OCI-LY3 (cell line): ENCODE results near the gene CNTN1.
A peak's percentile ranks its signal among the peaks of the same experiment; 100 is the strongest.

Experiments
- H2AFZ ChIP-seq: fragments of 200-600, 300-600 bp; shearing (Covaris generic); 2 replicates; pipeline ENCODE4 v1.6.0; 2014; ENCODE audit warnings: antibody characterized with exemption, low read depth, low read length
- H3K27ac ChIP-seq: fragments of 200-600, 300-600 bp; sonication (generic); 2 replicates; pipeline ENCODE4 v1.5.1; 2014; ENCODE audit warnings: mild to moderate bottlenecking, low read length, moderate library complexity, mixed read lengths
- H3K27me3 ChIP-seq: fragments of 200-600, 300-600 bp; sonication (generic); 2 replicates; pipeline ENCODE4 v1.6.1; 2014; ENCODE audit warnings: low read depth, low read length, mixed read lengths
- H3K36me3 ChIP-seq: fragments of 200-600, 300-600 bp; sonication (generic); replicated peaks from 2 replicates; pipeline ENCODE3; 2014; ENCODE audit warnings: low read depth, low read length, mixed read lengths
- H3K4me1 ChIP-seq: fragments of 300-600, 200-600 bp; sonication (generic); 2 replicates; pipeline ENCODE4 v1.6.1; 2014; ENCODE audit warnings: low read length, mixed read lengths
- H3K4me2 ChIP-seq: fragments of 200-600, 300-600 bp; sonication (generic); 2 replicates; pipeline ENCODE4 v1.6.1; 2014; ENCODE audit warnings: low read length, mixed read lengths
- H3K4me3 ChIP-seq: fragments of 300-600, 200-600 bp; sonication (generic); 2 replicates; pipeline ENCODE4 v1.5.1; 2014; ENCODE audit warnings: antibody characterized with exemption, mild to moderate bottlenecking, low read length, moderate library complexity
- H3K79me2 ChIP-seq: fragments of 300-600, 200-600 bp; shearing (Covaris generic); 2 replicates; pipeline ENCODE4 v1.6.1; 2014; ENCODE audit warnings: mild to moderate bottlenecking, low read length, mixed read lengths
- H3K9ac ChIP-seq: fragments of 300-600, 200-600 bp; shearing (Covaris generic); 2 replicates; pipeline ENCODE4 v1.6.0; 2014; ENCODE audit warnings: mild to moderate bottlenecking, low read length, moderate library complexity
- H3K9me3 ChIP-seq: fragments of 200-600, 300-600 bp; shearing (Covaris generic); 2 replicates; pipeline ENCODE4 v1.6.1; 2014; ENCODE audit warnings: low read length, mixed read lengths; ENCODE audit not compliant: insufficient read depth
- H4K20me1 ChIP-seq: fragments of 200-600, 300-600 bp; sonication (generic); 2 replicates; pipeline ENCODE4 v1.6.1; 2016; ENCODE audit warnings: low read length, mixed read lengths; ENCODE audit not compliant: insufficient read depth
- EZH2phosphoT487 ChIP-seq: fragments of 200-600 bp; shearing (Covaris generic); IDR thresholded peaks from 2 replicates; pipeline ENCODE4 v1.6.1; 2018; ENCODE audit warnings: antibody characterized with exemption, mixed run types, low read depth
- TF ChIP-seq, protein P1 (sequence below): fragments of 200-600, 300-600 bp; sonication (generic); IDR thresholded peaks from 2 replicates; pipeline ENCODE4 v1.5.1; 2014; ENCODE audit warnings: antibody characterized with exemption, low read length, low read depth

The CNTN1 gene

DNA sequence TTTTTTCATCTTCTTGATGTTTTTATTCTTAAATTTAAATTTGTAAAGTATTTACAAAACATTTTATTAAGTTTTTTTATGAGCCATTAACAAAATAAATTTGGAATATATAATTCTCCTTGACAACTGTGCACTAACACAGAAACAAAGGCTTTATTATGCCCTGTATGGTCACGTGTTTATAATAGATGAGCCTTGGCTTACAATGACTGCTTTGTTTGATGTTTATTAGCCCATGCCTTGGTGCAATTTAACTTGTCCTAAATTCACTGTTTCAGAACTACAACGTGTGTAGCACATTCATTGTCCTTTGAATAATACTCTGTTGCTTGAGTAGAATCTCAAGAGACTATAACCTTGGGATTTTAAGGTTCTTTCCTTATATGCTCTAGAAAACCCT, 59.8 kb downstream of the CNTN1 start:
- H2AFZ ChIP-seq, result no peak overlapping the region
- no peak overlapping the region for H3K4me3 ChIP-seq
- no peaks in the 10 kb centered on the region for H3K27me3 ChIP-seq
- H3K4me2 ChIP-seq, result no peak overlapping the region
- no peaks in the 10 kb centered on the region for H3K4me1 ChIP-seq
- no peaks in the 10 kb centered on the region for H3K79me2 ChIP-seq
- no peak overlapping the region for H3K27ac ChIP-seq
- no peaks in the 10 kb centered on the region for H4K20me1 ChIP-seq
- no peak overlapping the region for H3K9ac ChIP-seq
- no peaks in the 10 kb centered on the region for H3K36me3 ChIP-seq
- H3K9me3 ChIP-seq, result no peaks in the 10 kb centered on the region
- TF ChIP-seq, protein P1, sequence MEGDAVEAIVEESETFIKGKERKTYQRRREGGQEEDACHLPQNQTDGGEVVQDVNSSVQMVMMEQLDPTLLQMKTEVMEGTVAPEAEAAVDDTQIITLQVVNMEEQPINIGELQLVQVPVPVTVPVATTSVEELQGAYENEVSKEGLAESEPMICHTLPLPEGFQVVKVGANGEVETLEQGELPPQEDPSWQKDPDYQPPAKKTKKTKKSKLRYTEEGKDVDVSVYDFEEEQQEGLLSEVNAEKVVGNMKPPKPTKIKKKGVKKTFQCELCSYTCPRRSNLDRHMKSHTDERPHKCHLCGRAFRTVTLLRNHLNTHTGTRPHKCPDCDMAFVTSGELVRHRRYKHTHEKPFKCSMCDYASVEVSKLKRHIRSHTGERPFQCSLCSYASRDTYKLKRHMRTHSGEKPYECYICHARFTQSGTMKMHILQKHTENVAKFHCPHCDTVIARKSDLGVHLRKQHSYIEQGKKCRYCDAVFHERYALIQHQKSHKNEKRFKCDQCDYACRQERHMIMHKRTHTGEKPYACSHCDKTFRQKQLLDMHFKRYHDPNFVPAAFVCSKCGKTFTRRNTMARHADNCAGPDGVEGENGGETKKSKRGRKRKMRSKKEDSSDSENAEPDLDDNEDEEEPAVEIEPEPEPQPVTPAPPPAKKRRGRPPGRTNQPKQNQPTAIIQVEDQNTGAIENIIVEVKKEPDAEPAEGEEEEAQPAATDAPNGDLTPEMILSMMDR, result no peak
- TF ChIP-seq EZH2phosphoT487, result no peak

DNA sequence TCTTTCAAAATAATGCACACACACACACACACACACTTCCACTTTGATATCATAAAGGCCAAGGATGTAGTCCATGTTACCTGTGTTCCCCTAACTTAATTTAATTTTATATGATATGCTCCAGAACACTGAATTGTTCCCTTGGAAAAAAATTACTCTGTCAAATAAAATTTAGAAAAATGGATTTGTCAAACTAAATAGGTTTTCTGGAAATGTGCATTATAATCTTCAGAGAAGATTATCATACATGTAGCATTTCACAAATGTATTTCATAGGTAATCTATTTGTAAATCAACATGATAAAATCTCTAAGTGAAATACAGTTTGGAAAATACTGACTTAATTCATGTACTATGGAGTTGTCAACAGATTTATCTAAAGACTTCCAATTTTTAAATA, 68.6 kb downstream of the CNTN1 start:
- no peak overlapping the region for H3K9ac ChIP-seq
- H3K36me3 ChIP-seq, result no peaks in the 10 kb centered on the region
- H3K4me1 ChIP-seq, result no peaks in the 10 kb centered on the region
- H3K27ac ChIP-seq, result no peak overlapping the region
- no peak overlapping the region for H2AFZ ChIP-seq
- no peak overlapping the region for H3K4me2 ChIP-seq
- TF ChIP-seq EZH2phosphoT487, result no peak
- TF ChIP-seq, protein P1, result no peak
- H3K4me3 ChIP-seq, result no peak overlapping the region
- H4K20me1 ChIP-seq, result no peaks in the 10 kb centered on the region
- H3K79me2 ChIP-seq, result no peaks in the 10 kb centered on the region
- no peaks in the 10 kb centered on the region for H3K9me3 ChIP-seq
- no peaks in the 10 kb centered on the region for H3K27me3 ChIP-seq

DNA sequence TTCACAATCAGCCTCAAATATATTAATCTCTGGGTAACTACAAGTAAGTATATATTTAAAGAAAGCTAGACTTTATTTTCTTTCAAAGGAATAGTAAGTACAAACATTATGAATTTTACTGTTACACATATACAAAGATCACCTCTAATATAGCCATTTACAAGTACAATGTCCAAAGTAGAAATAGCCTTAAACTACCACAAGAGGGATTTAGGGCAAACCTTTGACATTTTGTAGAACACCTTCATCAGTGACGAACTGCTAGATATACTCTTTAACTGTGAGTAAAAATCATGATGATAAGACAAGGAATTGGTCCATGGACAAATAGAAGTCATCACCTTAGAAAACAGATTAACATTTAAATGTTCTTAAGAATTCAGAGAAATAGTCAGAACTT, 69.8 kb downstream of the CNTN1 start:
- H3K27ac ChIP-seq, result no peak overlapping the region
- H2AFZ ChIP-seq, result no peak overlapping the region
- no peaks in the 10 kb centered on the region for H3K9me3 ChIP-seq
- H4K20me1 ChIP-seq, result no peaks in the 10 kb centered on the region
- TF ChIP-seq EZH2phosphoT487, result no peak
- TF ChIP-seq, protein P1, result peak; percentile 29
- no peaks in the 10 kb centered on the region for H3K27me3 ChIP-seq
- H3K4me3 ChIP-seq, result no peak overlapping the region
- no peaks in the 10 kb centered on the region for H3K4me1 ChIP-seq
- H3K79me2 ChIP-seq, result no peaks in the 10 kb centered on the region
- no peaks in the 10 kb centered on the region for H3K36me3 ChIP-seq
- no peak overlapping the region for H3K9ac ChIP-seq
- no peak overlapping the region for H3K4me2 ChIP-seq

DNA sequence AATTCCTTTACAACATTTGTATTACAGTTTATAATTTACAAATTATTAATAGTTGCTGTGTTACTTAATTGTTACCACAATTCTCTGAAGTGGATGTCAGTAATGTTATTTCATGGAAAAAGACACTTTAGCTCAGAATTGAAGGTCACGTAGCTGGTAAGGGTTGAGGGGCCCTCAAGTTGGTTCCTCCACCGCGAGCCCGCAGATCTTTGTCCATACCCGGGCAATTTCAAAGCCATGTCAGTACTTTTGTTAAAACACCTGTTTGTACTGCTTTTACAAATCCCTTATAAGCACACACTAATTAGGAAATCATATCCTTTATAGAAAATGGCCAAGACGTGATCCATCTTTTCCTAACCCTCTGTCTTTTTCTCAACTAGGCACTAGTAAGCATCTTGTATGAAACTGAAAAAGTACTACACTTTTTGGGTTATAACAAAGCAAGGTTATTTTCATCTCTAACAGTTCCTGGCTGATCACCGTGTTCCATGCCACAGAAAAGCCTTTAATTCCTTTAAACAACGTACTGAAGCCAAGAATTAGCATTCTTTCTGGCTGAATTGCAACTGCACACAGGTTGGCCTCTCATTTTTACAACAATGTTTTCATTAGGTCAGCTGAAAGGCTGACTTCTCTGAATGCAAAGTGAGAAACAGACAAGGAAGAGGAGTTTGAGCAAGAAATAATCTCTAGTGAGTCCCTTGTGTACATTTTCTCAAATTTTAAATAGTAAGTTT, 76.1 kb downstream of the CNTN1 start:
- no peak overlapping the region for H2AFZ ChIP-seq
- no peaks in the 10 kb centered on the region for H3K36me3 ChIP-seq
- no peaks in the 10 kb centered on the region for H3K79me2 ChIP-seq
- H3K4me1 ChIP-seq, result no peaks in the 10 kb centered on the region
- TF ChIP-seq, protein P1, result no peak
- TF ChIP-seq EZH2phosphoT487, result no peak
- no peaks in the 10 kb centered on the region for H3K27me3 ChIP-seq
- no peaks in the 10 kb centered on the region for H3K9me3 ChIP-seq
- no peak overlapping the region for H3K9ac ChIP-seq
- no peak overlapping the region for H3K27ac ChIP-seq
- H3K4me2 ChIP-seq, result no peak overlapping the region
- no peak overlapping the region for H3K4me3 ChIP-seq
- H4K20me1 ChIP-seq, result no peaks in the 10 kb centered on the region
